ENCODE data around the gene FOXK2. TPM values are rescaled to one million over a fixed set of nuclear protein-coding genes. Genes with fewer than 3 reads are reported as not detected.
A peak's percentile ranks its signal among the peaks of the same experiment; 100 is the strongest.

Gene FOXK2
- total and polyA plus RNA-seq, 2 of the 8 experiments (the other 6 are each of a cell fraction or from before 2014, with no cell fraction given), result 34.7 to 64.9 TPM

DNA sequence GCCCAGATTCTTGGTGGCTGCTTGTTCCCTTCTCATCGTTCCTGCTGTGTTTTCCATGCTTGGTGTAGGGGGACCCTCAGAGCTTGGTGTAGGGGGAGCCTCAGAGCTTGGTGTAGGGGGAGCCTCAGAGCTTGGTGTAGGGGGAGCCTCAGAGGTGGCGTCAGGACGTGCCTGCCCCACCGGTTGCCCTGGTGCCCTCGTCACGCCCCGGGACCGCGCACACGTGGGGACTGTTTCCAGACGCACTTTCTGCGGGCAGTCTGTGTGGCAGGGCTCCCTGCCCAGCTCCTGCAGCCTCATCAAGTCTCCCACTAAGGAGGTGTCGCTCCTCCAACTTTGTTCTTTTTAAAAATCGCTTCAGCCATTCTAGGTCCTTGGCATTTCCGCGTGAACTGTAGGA is 76.8 kb downstream of the FOXK2 start:
- Histone ChIP-seq H2AFZ (ENCODE audit: low read length) (no peak overlapping the region), H2BK20ac (ENCODE audit: low read length) (no peak overlapping the region), H3K27me3 (replicated peaks in 1 of 4; ENCODE audit: control insufficient read depth in 3 of 4, extremely low read depth in 1 of 4, insufficient read depth in 3 of 4, low read length in 3 of 4) (no peaks in the 10 kb centered on the region), H3K4me1 (replicated peaks in 1 of 4; ENCODE audit: control insufficient read depth in 3 of 4, insufficient read depth in 4 of 4, low read length in 3 of 4) (peaks cover 0 to 9% (median 5%) of the 10 kb centered on the region in 4 experiments; a peak in 5 of 7 replicates), H3K14ac (ENCODE audit: insufficient read length) (no peak overlapping the region), H4K20me1 (replicated peaks in 1 of 2; ENCODE audit: control insufficient read depth in 1 of 2, insufficient read depth in 2 of 2, low read length in 2 of 2) (peaks cover 6 to 26% of the 10 kb centered on the region in 2 experiments), H4K8ac (ENCODE audit: extremely low read depth, insufficient read depth, low read length) (peak overlapping the region; percentile 7; the same call in 1 of the 2 replicates), H3K4me2 (ENCODE audit: insufficient read depth in 1 of 2, low read depth in 2 of 2, low read length in 2 of 2) (no peak overlapping the region), H3K56ac (replicated peaks; ENCODE audit: insufficient read length, low read depth, low read length) (no peak overlapping the region), H3K4me3 (ENCODE audit: extremely low read depth in 1 of 4, insufficient read depth in 2 of 4, low read depth in 3 of 4, low read length in 4 of 4) (no peak overlapping the region), H2BK120ac (replicated peaks; ENCODE audit: low read depth, low read length) (no peak overlapping the region), H2BK12ac (ENCODE audit: low read depth, low read length) (no peak overlapping the region), H3K23me2 (ENCODE audit: low read depth, low read length) (0 out of 2 replicates have a peak, but pooled peaks cover 3% of the 10 kb centered on the region), H4K5ac (ENCODE audit: insufficient read length, low read depth, low read length) (no peak overlapping the region), H2BK5ac (ENCODE audit: low read depth, low read length) (no peak overlapping the region), H3K9ac (replicated peaks in 1 of 4; ENCODE audit: extremely low read depth in 1 of 4, low read depth in 3 of 4, low read length in 3 of 4) (no peak overlapping the region), H3K79me2 (ENCODE audit: control insufficient read depth in 1 of 2, insufficient read depth in 2 of 2, low read length in 2 of 2) (peaks cover 0 to 5% of the 10 kb centered on the region in 2 experiments; a peak in 1 of 4 replicates), H3K18ac (ENCODE audit: extremely low read depth, low read length) (no peak overlapping the region), H3K4ac (replicated peaks; ENCODE audit: insufficient read length, low read depth, low read length) (no peak overlapping the region), H3K23ac (ENCODE audit: insufficient read length) (no peak overlapping the region), H2AK5ac (ENCODE audit: low read depth, low read length) (no peak overlapping the region), H3K9me3 (ENCODE audit: insufficient read depth in 2 of 2, low read depth in 1 of 2, low read length in 1 of 2) (no peaks in the 10 kb centered on the region), H4K91ac (replicated peaks; ENCODE audit: insufficient read length, low read length) (no peak overlapping the region), H3K36me3 (ENCODE audit: control insufficient read depth in 2 of 4, insufficient read depth in 4 of 4, low read length in 3 of 4) (peaks cover 10 to 50% (median 28%) of the 10 kb centered on the region in 4 experiments; a peak in 7 of 8 replicates), H3K79me1 (ENCODE audit: low read depth, low read length) (peaks cover 22% of the 10 kb centered on the region), H3K27ac (ENCODE audit: low read depth, low read length) (no peak overlapping the region), H2BK15ac (ENCODE audit: low read length) (no peak overlapping the region)
- FAIRE-seq (no peak), DNase-seq (ENCODE audit: low read depth in 1 of 2, low spot score in 2 of 2) (no peak)
- ChIA-PET CTCF (ENCODE audit: partially characterized antibody) (interaction anchor here (0.6 to 1.6 kb wide), 4 partner anchors 13 to 172 kb away, joined by 3 to 4 read pairs (median 4); no protein-coding TSS in a partner anchor), POLR2A (ENCODE audit: partially characterized antibody) (no interaction called here)
- 89% methylated on average over 16 of the region's 16 CpGs; no CpG with 5 or more reads in 1 of the 2 experiments for WGBS, 2 experiments (ENCODE audit: extremely low coverage in 1 of 2, insufficient coverage in 1 of 2, insufficient read length in 1 of 2, insufficient replicate concordance in 2 of 2, low coverage in 1 of 2, low lambda C conversion rate in 2 of 2, missing lambda C conversion rate in 1 of 2)
- TF ChIP-seq BRCA1 (IDR thresholded peaks at IDR 0.05; ENCODE audit: low read depth, low read length) (no peak), BACH1 (IDR thresholded peaks at IDR 0.05; ENCODE audit: low read length) (no peak)
